ENCODE data around the gene STEAP3.

STEAP3 gene

GRCh38 chr2:119225105-119225865, 1.7 kb downstream of the STEAP3 start:
- Histone ChIP-seq H3K4me3 (ENCODE audit: insufficient read length, low read depth) (no peak overlapping the region), H3K9me3 (ENCODE audit: insufficient read depth, low read length) (no peaks in the 10 kb centered on the region), H3K4me1 (ENCODE audit: insufficient read depth, insufficient read length) (peaks cover 18% of the 10 kb centered on the region), H3K27me3 (ENCODE audit: insufficient read depth, insufficient read length) (peaks cover 8% of the 10 kb centered on the region), H3K36me3 (ENCODE audit: insufficient read depth, insufficient read length, low read length) (peaks cover 10% of the 10 kb centered on the region), H3K9ac (ENCODE audit: insufficient read length, low read depth) (no peak overlapping the region)
- TF ChIP-seq SUZ12 (IDR thresholded peaks at IDR 0.05; ENCODE audit: extremely low read depth, insufficient read depth, insufficient read length) (no peak), ZNF274 (IDR thresholded peaks at IDR 0.05; ENCODE audit: low read depth, low read length) (no peak), YY1 (IDR thresholded peaks at IDR 0.05; ENCODE audit: insufficient read depth, insufficient read length) (no peak)
- no peak for DNase-seq (ENCODE audit: low read depth, low spot score)

GRCh38 chr2:119225926-119226325, 2.3 kb downstream of the STEAP3 start:
- H3K27me3 ChIP-seq (ENCODE audit: insufficient read depth, insufficient read length), result peaks cover 8% of the 10 kb centered on the region
- H3K36me3 ChIP-seq (ENCODE audit: insufficient read depth, insufficient read length, low read length), result peaks cover 10% of the 10 kb centered on the region
- H3K4me3 ChIP-seq (ENCODE audit: insufficient read length, low read depth), result no peak overlapping the region
- no peak for DNase-seq (ENCODE audit: low read depth, low spot score)
- no peak overlapping the region for H3K9ac ChIP-seq (ENCODE audit: insufficient read length, low read depth)
- no peaks in the 10 kb centered on the region for H3K9me3 ChIP-seq (ENCODE audit: insufficient read depth, low read length)
- H3K4me1 ChIP-seq (ENCODE audit: insufficient read depth, insufficient read length), result peaks cover 23% of the 10 kb centered on the region
- TF ChIP-seq SUZ12 (IDR thresholded peaks at IDR 0.05; ENCODE audit: extremely low read depth, insufficient read depth, insufficient read length), result no peak
- TF ChIP-seq YY1 (IDR thresholded peaks at IDR 0.05; ENCODE audit: insufficient read depth, insufficient read length), result no peak
- no peak for TF ChIP-seq ZNF274 (IDR thresholded peaks at IDR 0.05; ENCODE audit: low read depth, low read length)

GRCh38 chr2:119227346-119227745, 3.7 kb downstream of the STEAP3 start:
- no peak overlapping the region for H3K9ac ChIP-seq (ENCODE audit: insufficient read length, low read depth)
- TF ChIP-seq YY1 (IDR thresholded peaks at IDR 0.05; ENCODE audit: insufficient read depth, insufficient read length) (no peak), ZNF274 (IDR thresholded peaks at IDR 0.05; ENCODE audit: low read depth, low read length) (no peak), SUZ12 (IDR thresholded peaks at IDR 0.05; ENCODE audit: extremely low read depth, insufficient read depth, insufficient read length) (no peak)
- peaks cover 10% of the 10 kb centered on the region for H3K36me3 ChIP-seq (ENCODE audit: insufficient read depth, insufficient read length, low read length)
- H3K4me1 ChIP-seq (ENCODE audit: insufficient read depth, insufficient read length), result peaks cover 18% of the 10 kb centered on the region
- DNase-seq (ENCODE audit: low read depth, low spot score), result no peak
- peaks cover 8% of the 10 kb centered on the region for H3K27me3 ChIP-seq (ENCODE audit: insufficient read depth, insufficient read length)
- no peaks in the 10 kb centered on the region for H3K9me3 ChIP-seq (ENCODE audit: insufficient read depth, low read length)
- H3K4me3 ChIP-seq (ENCODE audit: insufficient read length, low read depth), result no peak overlapping the region

GRCh38 chr2:119228136-119228535, 4.5 kb downstream of the STEAP3 start:
- Histone ChIP-seq H3K9ac (ENCODE audit: insufficient read length, low read depth) (no peak overlapping the region), H3K4me3 (ENCODE audit: insufficient read length, low read depth) (no peak overlapping the region), H3K36me3 (ENCODE audit: insufficient read depth, insufficient read length, low read length) (peaks cover 10% of the 10 kb centered on the region), H3K4me1 (ENCODE audit: insufficient read depth, insufficient read length) (peaks cover 13% of the 10 kb centered on the region), H3K27me3 (ENCODE audit: insufficient read depth, insufficient read length) (peaks cover 8% of the 10 kb centered on the region), H3K9me3 (ENCODE audit: insufficient read depth, low read length) (no peaks in the 10 kb centered on the region)
- no peak for DNase-seq (ENCODE audit: low read depth, low spot score)
- no peak for TF ChIP-seq YY1 (IDR thresholded peaks at IDR 0.05; ENCODE audit: insufficient read depth, insufficient read length)
- TF ChIP-seq ZNF274 (IDR thresholded peaks at IDR 0.05; ENCODE audit: low read depth, low read length), result no peak
- TF ChIP-seq SUZ12 (IDR thresholded peaks at IDR 0.05; ENCODE audit: extremely low read depth, insufficient read depth, insufficient read length), result no peak

- DNase-seq (ENCODE audit: low read depth, low spot score), result no peak
- no peaks in the 10 kb centered on the region for H3K9me3 ChIP-seq (ENCODE audit: insufficient read depth, low read length)
- peaks cover 6% of the 10 kb centered on the region for H3K27me3 ChIP-seq (ENCODE audit: insufficient read depth, insufficient read length)
- peaks cover 10% of the 10 kb centered on the region for H3K36me3 ChIP-seq (ENCODE audit: insufficient read depth, insufficient read length, low read length)
- no peak overlapping the region for H3K9ac ChIP-seq (ENCODE audit: insufficient read length, low read depth)
- TF ChIP-seq ZNF274 (IDR thresholded peaks at IDR 0.05; ENCODE audit: low read depth, low read length), result no peak
- no peak for TF ChIP-seq SUZ12 (IDR thresholded peaks at IDR 0.05; ENCODE audit: extremely low read depth, insufficient read depth, insufficient read length)
- no peak for TF ChIP-seq YY1 (IDR thresholded peaks at IDR 0.05; ENCODE audit: insufficient read depth, insufficient read length)
- H3K4me3 ChIP-seq (ENCODE audit: insufficient read length, low read depth), result no peak overlapping the region
- peaks cover 17% of the 10 kb centered on the region for H3K4me1 ChIP-seq (ENCODE audit: insufficient read depth, insufficient read length)
Observed at GRCh38 chr2:119228964-119229363, 5.3 kb downstream of the STEAP3 start.

- Histone ChIP-seq H3K9me3 (ENCODE audit: insufficient read depth, low read length) (no peaks in the 10 kb centered on the region), H3K36me3 (ENCODE audit: insufficient read depth, insufficient read length, low read length) (peaks cover 10% of the 10 kb centered on the region), H3K27me3 (ENCODE audit: insufficient read depth, insufficient read length) (no peaks in the 10 kb centered on the region), H3K9ac (ENCODE audit: insufficient read length, low read depth) (no peak overlapping the region), H3K4me1 (ENCODE audit: insufficient read depth, insufficient read length) (peaks cover 20% of the 10 kb centered on the region), H3K4me3 (ENCODE audit: insufficient read length, low read depth) (no peak overlapping the region)
- no peak for DNase-seq (ENCODE audit: low read depth, low spot score)
- TF ChIP-seq YY1 (IDR thresholded peaks at IDR 0.05; ENCODE audit: insufficient read depth, insufficient read length) (no peak), SUZ12 (IDR thresholded peaks at IDR 0.05; ENCODE audit: extremely low read depth, insufficient read depth, insufficient read length) (no peak), ZNF274 (IDR thresholded peaks at IDR 0.05; ENCODE audit: low read depth, low read length) (no peak)
Observed at GRCh38 chr2:119229716-119230115, 6.1 kb downstream of the STEAP3 start.

- Histone ChIP-seq H3K9me3 (ENCODE audit: insufficient read depth, low read length) (no peaks in the 10 kb centered on the region), H3K9ac (ENCODE audit: insufficient read length, low read depth) (peak overlapping the region; percentile 63), H3K4me3 (ENCODE audit: insufficient read length, low read depth) (no peak overlapping the region), H3K27me3 (ENCODE audit: insufficient read depth, insufficient read length) (no peaks in the 10 kb centered on the region), H3K4me1 (ENCODE audit: insufficient read depth, insufficient read length) (peaks cover 22% of the 10 kb centered on the region), H3K36me3 (ENCODE audit: insufficient read depth, insufficient read length, low read length) (peaks cover 10% of the 10 kb centered on the region)
- TF ChIP-seq SUZ12 (IDR thresholded peaks at IDR 0.05; ENCODE audit: extremely low read depth, insufficient read depth, insufficient read length), result no peak
- no peak for TF ChIP-seq YY1 (IDR thresholded peaks at IDR 0.05; ENCODE audit: insufficient read depth, insufficient read length)
- TF ChIP-seq ZNF274 (IDR thresholded peaks at IDR 0.05; ENCODE audit: low read depth, low read length), result no peak
- DNase-seq (ENCODE audit: low read depth, low spot score), result no peak
Observed at GRCh38 chr2:119230219-119231185, 6.9 kb downstream of the STEAP3 start.

Data from NT2/D1 (cell line).